Measurements from ENCODE around the gene ZP3.
"Not testable (repeated sequence)": the region's sequence is repeated elsewhere in the genome, so short reads cannot be mapped to it uniquely, and the experiment has no call there.

DNA sequence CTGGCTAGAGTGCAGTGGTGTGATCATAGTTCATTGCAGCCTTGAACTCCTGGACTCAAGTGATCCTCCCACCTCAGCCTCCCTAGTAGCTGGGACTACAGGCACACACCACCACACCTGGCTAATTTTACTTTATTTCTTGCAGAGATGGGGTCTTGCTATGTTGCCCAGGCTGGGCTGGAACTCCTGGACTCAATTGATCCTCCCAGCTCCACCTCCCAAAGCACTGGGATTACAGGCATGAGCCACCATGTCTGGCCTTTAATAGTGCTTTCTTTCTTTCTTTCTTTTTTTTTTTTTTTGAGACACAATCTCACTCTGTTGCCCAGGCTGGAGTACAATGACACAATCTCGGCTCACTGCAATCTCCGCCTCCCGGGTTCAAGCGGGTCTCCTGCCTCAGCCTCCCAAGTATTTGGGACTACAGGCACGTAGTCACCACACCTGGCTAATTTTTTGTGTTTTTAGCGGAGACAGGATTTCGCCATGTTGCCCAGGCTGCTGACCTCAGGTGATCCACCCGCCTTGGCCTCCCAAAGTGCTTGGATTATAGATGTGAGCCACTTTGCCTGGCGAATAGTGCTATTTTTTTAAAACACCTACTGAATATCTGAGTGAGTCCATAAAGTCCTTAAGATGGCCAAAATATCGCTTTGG lies 7.0 kb upstream of the ZP3 start:
- TF ChIP-seq ZFX (IDR thresholded peaks at IDR 0.05; ENCODE audit: borderline replicate concordance): not testable (repeated sequence)
- TF ChIP-seq, protein P1, sequence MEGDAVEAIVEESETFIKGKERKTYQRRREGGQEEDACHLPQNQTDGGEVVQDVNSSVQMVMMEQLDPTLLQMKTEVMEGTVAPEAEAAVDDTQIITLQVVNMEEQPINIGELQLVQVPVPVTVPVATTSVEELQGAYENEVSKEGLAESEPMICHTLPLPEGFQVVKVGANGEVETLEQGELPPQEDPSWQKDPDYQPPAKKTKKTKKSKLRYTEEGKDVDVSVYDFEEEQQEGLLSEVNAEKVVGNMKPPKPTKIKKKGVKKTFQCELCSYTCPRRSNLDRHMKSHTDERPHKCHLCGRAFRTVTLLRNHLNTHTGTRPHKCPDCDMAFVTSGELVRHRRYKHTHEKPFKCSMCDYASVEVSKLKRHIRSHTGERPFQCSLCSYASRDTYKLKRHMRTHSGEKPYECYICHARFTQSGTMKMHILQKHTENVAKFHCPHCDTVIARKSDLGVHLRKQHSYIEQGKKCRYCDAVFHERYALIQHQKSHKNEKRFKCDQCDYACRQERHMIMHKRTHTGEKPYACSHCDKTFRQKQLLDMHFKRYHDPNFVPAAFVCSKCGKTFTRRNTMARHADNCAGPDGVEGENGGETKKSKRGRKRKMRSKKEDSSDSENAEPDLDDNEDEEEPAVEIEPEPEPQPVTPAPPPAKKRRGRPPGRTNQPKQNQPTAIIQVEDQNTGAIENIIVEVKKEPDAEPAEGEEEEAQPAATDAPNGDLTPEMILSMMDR (IDR thresholded peaks at IDR 0.05): not testable (repeated sequence)
